Smooth muscle cell of the umbilical artery (primary cell): ENCODE results near the gene PIWIL4. TPM values are rescaled to one million over a fixed set of nuclear protein-coding genes. Genes with fewer than 3 reads are reported as not detected.

Experiments
- total RNA-seq: library from RNA; depleted of rRNA; stranded (reverse); fragments of >200 nt; gene quantifications from 2 replicates; pipeline ENCODE4 v1.2.3, GENCODE V29; 2014

Gene PIWIL4
- total RNA-seq, result 0.89 and 2.5 TPM in 2 replicates

DNA sequence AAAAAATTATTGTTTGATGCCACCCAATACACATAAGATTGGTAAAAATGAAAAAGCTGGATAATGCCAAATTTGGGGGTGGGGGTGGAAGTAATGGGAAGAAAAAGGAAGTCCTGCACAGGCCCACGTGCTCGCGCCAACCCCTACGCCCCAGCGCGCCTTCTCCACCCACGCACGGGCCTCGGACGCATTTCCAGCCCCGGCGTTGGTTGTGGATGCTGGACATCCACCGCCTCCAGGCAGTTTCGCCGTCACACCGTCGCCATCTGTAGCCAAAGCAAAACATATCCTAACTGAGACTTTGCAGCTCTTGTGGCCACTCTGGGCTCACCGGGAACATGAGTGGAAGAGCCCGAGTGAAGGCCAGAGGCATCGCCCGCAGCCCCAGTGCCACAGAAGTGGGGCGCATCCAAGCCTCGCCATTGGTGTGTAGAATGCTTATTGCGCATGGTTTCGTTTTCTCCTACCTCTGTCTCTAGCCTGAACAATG lies at the start of gene PIWIL4:
Gene PIWIL4, plus strand, starts transcription at position 188 of the 490 bp plus-strand sequence. Its CDS starts 151 bp downstream, at position 339.

DNA sequence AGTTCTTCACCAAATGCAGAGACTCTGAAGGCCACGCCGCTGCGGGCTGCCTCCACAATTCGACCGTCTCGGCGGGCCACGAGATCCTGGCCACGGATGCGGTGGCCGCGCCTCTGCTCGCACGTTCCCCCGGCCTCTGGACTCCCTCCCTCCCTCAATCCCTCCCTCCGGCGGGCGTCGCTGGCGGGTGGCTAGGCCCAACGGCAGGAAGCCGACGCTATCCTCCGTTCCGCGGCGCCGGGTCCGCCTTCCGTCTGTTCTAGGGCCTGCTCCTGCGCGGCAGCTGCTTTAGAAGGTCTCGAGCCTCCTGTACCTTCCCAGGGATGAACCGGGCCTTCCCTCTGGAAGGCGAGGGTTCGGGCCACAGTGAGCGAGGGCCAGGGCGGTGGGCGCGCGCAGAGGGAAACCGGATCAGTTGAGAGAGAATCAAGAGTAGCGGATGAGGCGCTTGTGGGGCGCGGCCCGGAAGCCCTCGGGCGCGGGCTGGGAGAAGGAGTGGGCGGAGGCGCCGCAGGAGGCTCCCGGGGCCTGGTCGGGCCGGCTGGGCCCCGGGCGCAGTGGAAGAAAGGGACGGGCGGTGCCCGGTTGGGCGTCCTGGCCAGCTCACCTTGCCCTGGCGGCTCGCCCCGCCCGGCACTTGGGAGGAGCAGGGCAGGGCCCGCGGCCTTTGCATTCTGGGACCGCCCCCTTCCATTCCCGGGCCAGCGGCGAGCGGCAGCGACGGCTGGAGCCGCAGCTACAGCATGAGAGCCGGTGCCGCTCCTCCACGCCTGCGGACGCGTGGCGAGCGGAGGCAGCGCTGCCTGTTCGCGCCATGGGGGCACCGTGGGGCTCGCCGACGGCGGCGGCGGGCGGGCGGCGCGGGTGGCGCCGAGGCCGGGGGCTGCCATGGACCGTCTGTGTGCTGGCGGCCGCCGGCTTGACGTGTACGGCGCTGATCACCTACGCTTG lies 23.2 kb upstream of the PIWIL4 start, which contains the start of gene FUT4:
Gene FUT4, plus strand, starts transcription at position 227 of the 951 bp plus-strand sequence. Its CDS starts 213 bp downstream, at position 440.

Other genes with a start within 250 kb of the PIWIL4 start
- under 0.01 and 0.09 TPM in 2 replicates for gene GPR83, start 165.9 kb upstream of the PIWIL4 start, total RNA-seq
- 8.9 and 11.0 TPM in 2 replicates for gene MRE11, start 73.5 kb upstream of the PIWIL4 start, total RNA-seq
- 11.0 and 16.6 TPM in 2 replicates for gene ANKRD49, start 73.4 kb upstream of the PIWIL4 start, total RNA-seq
- gene C11orf97, start 54.9 kb upstream of the PIWIL4 start, total RNA-seq, result not detected in 2 replicates
- 4.8 and 6.1 TPM in 2 replicates for gene FUT4, start 23.4 kb upstream of the PIWIL4 start, total RNA-seq
- gene AMOTL1, start 201.0 kb downstream of the PIWIL4 start, total RNA-seq, result 38.6 and 77.3 TPM in 2 replicates